PC-3 (cell line): ENCODE data around the gene PNMA8B. TPM values are rescaled to one million over a fixed set of nuclear protein-coding genes. Genes with fewer than 3 reads are reported as not detected.

Experiments used
- ATAC-seq: fragments of 200-7000 bp; cut with Tn5 transposase; 2 replicates; pipeline ENCODE4 v1.9.1; 2020; ENCODE audit warnings: mild to moderate bottlenecking, moderate library complexity
- BruUV-seq: library from RNA; stranded (reverse); fragments of 400-500 nt; replicated peaks from 2 replicates; lab custom pipeline; 2021; lab: Mats Ljungman, UMichigan
- CTCF ChIA-PET: fragments of 300-600 bp; sonication (Branson Sonifier 250); formaldehyde crosslinking; loops from one replicate; lab custom pipeline; 2022; ENCODE audit warnings: antibody characterized with exemption; lab: Charles Lee
- POLR2A ChIA-PET: fragments of 300-600 bp; sonication (Branson Sonifier 250); formaldehyde crosslinking; loops from one replicate; lab custom pipeline; 2022; ENCODE audit warnings: antibody characterized with exemption; ENCODE audit not compliant: unreplicated experiment; lab: Charles Lee
- DNase-seq: peaks from one replicate; pipeline ENCODE4 v3.0.0-alpha.2; 2015
- H2AFZ ChIP-seq: fragments of 300-600 bp; sonication (generic); 2 replicates; pipeline ENCODE4 v1.6.0; 2016; ENCODE audit warnings: antibody characterized with exemption, low read length
- H3F3A ChIP-seq: fragments of 300-600 bp; sonication (generic); one replicate; pipeline ENCODE4 v1.6.0; 2017; ENCODE audit warnings: antibody characterized with exemption, low read length, control low read depth, mild to moderate bottlenecking; ENCODE audit not compliant: unreplicated experiment
- H3K27ac ChIP-seq: fragments of 300-600 bp; sonication (generic); 2 replicates; pipeline ENCODE4 v1.5.1; 2016; ENCODE audit warnings: mild to moderate bottlenecking, low read length
- H3K27me3 ChIP-seq: fragments of 300-600 bp; sonication (generic); 2 replicates; pipeline ENCODE4 v1.6.1; 2016; ENCODE audit warnings: low read length, mixed read lengths
- H3K36me3 ChIP-seq: fragments of 300-600 bp; sonication (generic); 2 replicates; pipeline ENCODE4 v1.6.1; 2016; ENCODE audit warnings: low read depth, mixed run types, low read length, mixed read lengths
- H3K4me1 ChIP-seq: fragments of 300-600 bp; sonication (generic); 2 replicates; pipeline ENCODE4 v1.5.1; 2016; ENCODE audit warnings: low read length; ENCODE audit not compliant: insufficient read depth
- H3K4me2 ChIP-seq: fragments of 300-600 bp; sonication (generic); 2 replicates; pipeline ENCODE4 v1.6.0; 2016; ENCODE audit warnings: low read length
- H3K4me3 ChIP-seq: fragments of 300-600 bp; sonication (generic); 2 replicates; pipeline ENCODE4 v1.5.1; 2016; ENCODE audit warnings: mild to moderate bottlenecking, low read length, mixed read lengths
- H3K79me2 ChIP-seq: fragments of 300-600 bp; sonication (generic); 2 replicates; pipeline ENCODE4 v1.6.1; 2017; ENCODE audit warnings: low read length, mixed read lengths
- H3K9ac ChIP-seq: fragments of 300-600 bp; sonication (generic); 2 replicates; pipeline ENCODE4 v1.6.0; 2016; ENCODE audit warnings: mild to moderate bottlenecking, low read length
- H3K9me2 ChIP-seq: fragments of 300-600 bp; sonication (generic); replicated peaks from 2 replicates; pipeline ENCODE4 v1.6.1; 2016; ENCODE audit warnings: mixed run types, low read length, mixed read lengths
- H3K9me3 ChIP-seq: fragments of 300-600 bp; sonication (generic); 2 replicates; pipeline ENCODE4 v1.6.1; 2016; ENCODE audit warnings: low read length, mixed read lengths
- H4K20me1 ChIP-seq: fragments of 300-600 bp; sonication (generic); 2 replicates; pipeline ENCODE4 v1.6.1; 2016; ENCODE audit warnings: low read length, mixed read lengths
- EZH2 ChIP-seq: fragments of 300-600 bp; sonication (generic); IDR thresholded peaks from one replicate; pipeline ENCODE4 v1.6.1; 2017; ENCODE audit warnings: antibody characterized with exemption, mild to moderate bottlenecking, low read length; ENCODE audit not compliant: unreplicated experiment
- EZH2phosphoT487 ChIP-seq: fragments of 300-600 bp; sonication (generic); IDR thresholded peaks from 2 replicates; pipeline ENCODE4 v1.6.1; 2018; ENCODE audit warnings: mild to moderate bottlenecking, antibody characterized with exemption, low read length, borderline replicate concordance
- intact Hi-C: fragments of 100-400 bp; cut with micrococcal nuclease; formaldehyde crosslinking; loops from 2 replicates; pipeline ENCODE4 v1.9.0; 2023
- total RNA-seq: library from RNA; depleted of rRNA; stranded (reverse); fragments of >200 nt; gene quantifications from 2 replicates; pipeline ENCODE4 v1.2.3, GENCODE V29; 2014
- TF ChIP-seq, protein P1 (sequence below): fragments of 300-600 bp; sonication (generic); conservative IDR thresholded peaks from 2 replicates; pipeline ENCODE4 v1.5.1; 2017; ENCODE audit warnings: antibody characterized with exemption, low read depth, mild to moderate bottlenecking, low read length

PNMA8B gene
- total RNA-seq, 1 experiment from 2014 or later, result not detected

DNA sequence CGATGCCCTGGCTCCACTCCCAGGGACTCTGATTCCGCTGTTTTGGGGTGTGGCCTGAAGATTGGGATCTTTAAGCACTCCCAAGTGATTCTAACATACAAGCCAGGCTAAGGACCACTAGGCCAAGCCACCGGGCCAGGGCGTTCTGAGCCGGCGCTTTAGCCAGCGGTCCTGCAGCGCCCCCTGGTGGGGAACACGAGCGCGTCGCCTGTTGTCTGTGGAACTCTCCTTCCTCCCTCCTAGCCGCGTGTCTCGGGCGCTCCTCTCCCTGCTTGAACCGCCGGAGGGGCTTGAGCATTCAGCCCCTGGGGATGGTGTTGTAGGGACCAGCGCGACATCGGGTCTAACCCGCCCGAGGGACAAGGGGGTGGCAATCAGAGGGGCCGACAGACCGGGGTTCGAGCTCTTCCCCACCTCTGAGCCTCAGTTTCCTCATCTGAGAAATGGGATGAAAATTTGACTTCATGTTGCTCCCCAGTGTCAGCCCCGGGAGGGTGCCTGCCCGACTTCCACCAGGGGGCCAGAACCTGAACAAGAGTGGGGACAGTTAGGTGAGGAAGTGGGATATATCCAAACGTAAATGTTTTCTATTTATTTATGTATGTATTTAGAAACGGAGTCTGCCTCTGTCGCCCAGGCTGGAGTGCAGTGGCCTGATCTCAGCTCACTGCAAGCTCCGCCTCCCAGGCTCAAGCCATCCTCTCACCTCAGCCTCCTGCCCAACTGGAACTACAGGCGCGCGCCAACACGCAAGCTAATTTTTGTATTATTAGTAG is 18.0 kb upstream of the PNMA8B start:
- DNase-seq, result peak; percentile 68
- Histone ChIP-seq H3K9me3 (no peaks in the 10 kb centered on the region), H4K20me1 (no peaks in the 10 kb centered on the region), H2AFZ (0 out of 2 replicates have a peak overlapping the region, but pooled peaks have one; percentile 57), H3K27ac (no peak overlapping the region), H3K9me2 (no peaks in the 10 kb centered on the region), H3K36me3 (no peaks in the 10 kb centered on the region), H3K27me3 (no peaks in the 10 kb centered on the region), H3K4me3 (no peak overlapping the region), H3K9ac (no peak overlapping the region), H3K4me2 (peak overlapping the region; percentile 48; the same call in 1 of the 2 replicates), H3K4me1 (no peaks in the 10 kb centered on the region), H3K79me2 (no peaks in the 10 kb centered on the region), H3F3A (no peaks in the 10 kb centered on the region)
- ChIA-PET CTCF (no interaction called here), POLR2A (no interaction called here)
- TF ChIP-seq EZH2phosphoT487 (no peak), EZH2 (no peak)
- TF ChIP-seq, protein P1, sequence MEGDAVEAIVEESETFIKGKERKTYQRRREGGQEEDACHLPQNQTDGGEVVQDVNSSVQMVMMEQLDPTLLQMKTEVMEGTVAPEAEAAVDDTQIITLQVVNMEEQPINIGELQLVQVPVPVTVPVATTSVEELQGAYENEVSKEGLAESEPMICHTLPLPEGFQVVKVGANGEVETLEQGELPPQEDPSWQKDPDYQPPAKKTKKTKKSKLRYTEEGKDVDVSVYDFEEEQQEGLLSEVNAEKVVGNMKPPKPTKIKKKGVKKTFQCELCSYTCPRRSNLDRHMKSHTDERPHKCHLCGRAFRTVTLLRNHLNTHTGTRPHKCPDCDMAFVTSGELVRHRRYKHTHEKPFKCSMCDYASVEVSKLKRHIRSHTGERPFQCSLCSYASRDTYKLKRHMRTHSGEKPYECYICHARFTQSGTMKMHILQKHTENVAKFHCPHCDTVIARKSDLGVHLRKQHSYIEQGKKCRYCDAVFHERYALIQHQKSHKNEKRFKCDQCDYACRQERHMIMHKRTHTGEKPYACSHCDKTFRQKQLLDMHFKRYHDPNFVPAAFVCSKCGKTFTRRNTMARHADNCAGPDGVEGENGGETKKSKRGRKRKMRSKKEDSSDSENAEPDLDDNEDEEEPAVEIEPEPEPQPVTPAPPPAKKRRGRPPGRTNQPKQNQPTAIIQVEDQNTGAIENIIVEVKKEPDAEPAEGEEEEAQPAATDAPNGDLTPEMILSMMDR, result peak; percentile 83
- intact Hi-C loops, result loop anchor here (2.0 to 10.0 kb wide), 2 partner anchors 109 to 233 kb away; no protein-coding TSS in a partner anchor
- BruUV-seq, result no TSS peak
- peak; percentile 85 for ATAC-seq

- H3K9me3 ChIP-seq, result no peaks in the 10 kb centered on the region
- no peaks in the 10 kb centered on the region for H3K4me1 ChIP-seq
- no peak overlapping the region for H3K4me2 ChIP-seq
- TF ChIP-seq EZH2, result no peak
- no peak for TF ChIP-seq EZH2phosphoT487
- TF ChIP-seq, protein P1, result no peak
- no peaks in the 10 kb centered on the region for H3K27me3 ChIP-seq
- no peaks in the 10 kb centered on the region for H3K36me3 ChIP-seq
- no peak overlapping the region for H2AFZ ChIP-seq
- no peak for ATAC-seq
- intact Hi-C loops, result loop anchor here (10.0 kb wide), 1 partner anchor 106 kb away; no protein-coding TSS in a partner anchor
- H3F3A ChIP-seq, result no peaks in the 10 kb centered on the region
- H3K27ac ChIP-seq, result no peak overlapping the region
- POLR2A ChIA-PET, result no interaction called here
- no peak overlapping the region for H3K4me3 ChIP-seq
- no peak overlapping the region for H3K9ac ChIP-seq
- no peaks in the 10 kb centered on the region for H3K79me2 ChIP-seq
- H4K20me1 ChIP-seq, result no peaks in the 10 kb centered on the region
- DNase-seq, result no peak
- H3K9me2 ChIP-seq, result no peaks in the 10 kb centered on the region
- CTCF ChIA-PET, result no interaction called here
- no TSS peak for BruUV-seq
These were observed 15.6 kb upstream of the PNMA8B start for GRCh38 chr19:46511237-46511636.

DNA sequence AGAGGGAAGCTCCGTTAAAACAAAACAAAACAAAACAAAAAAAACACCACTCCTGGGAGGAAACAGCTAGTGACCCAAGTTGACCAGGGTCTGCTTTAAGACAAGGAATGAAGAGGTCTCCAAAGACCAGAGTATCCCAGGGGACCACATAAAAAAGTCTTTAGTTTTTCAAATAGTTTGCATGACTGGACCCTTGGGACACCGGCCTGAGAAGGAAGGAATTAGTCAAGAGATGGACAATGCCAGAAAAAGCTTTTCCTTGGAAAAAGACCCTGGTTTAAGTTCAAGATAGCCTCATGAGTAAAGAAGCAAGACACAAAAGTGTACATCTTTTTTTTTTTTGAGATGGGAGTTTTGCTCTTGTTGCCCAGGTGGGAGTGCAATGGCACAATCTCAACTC is 12.5 kb upstream of the PNMA8B start:
- no TSS peak for BruUV-seq
- Histone ChIP-seq H3K4me1 (no peaks in the 10 kb centered on the region), H3K79me2 (no peaks in the 10 kb centered on the region), H3K27ac (no peak overlapping the region), H2AFZ (no peak overlapping the region), H3K9me3 (no peaks in the 10 kb centered on the region), H3K4me3 (no peak overlapping the region), H3K36me3 (no peaks in the 10 kb centered on the region), H3K4me2 (no peak overlapping the region), H3F3A (no peaks in the 10 kb centered on the region), H3K27me3 (no peaks in the 10 kb centered on the region), H3K9me2 (no peaks in the 10 kb centered on the region), H4K20me1 (no peaks in the 10 kb centered on the region), H3K9ac (no peak overlapping the region)
- POLR2A ChIA-PET, result interaction anchor here (0.6 kb wide), 1 partner anchor 23 kb away, joined by 7 read pairs; no protein-coding TSS in a partner anchor
- intact Hi-C loops, result no loop called here
- CTCF ChIA-PET, result interaction anchor here (0.7 kb wide), 1 partner anchor 10 kb away, joined by 3 read pairs; no protein-coding TSS in a partner anchor
- TF ChIP-seq EZH2 (no peak), EZH2phosphoT487 (no peak)
- TF ChIP-seq, protein P1, result no peak
- ATAC-seq (no peak), DNase-seq (no peak)
